HepG2 (cell line): Measurements from ENCODE around the gene ITPRIPL1. TPM values are rescaled to one million over a fixed set of nuclear protein-coding genes. Genes with fewer than 3 reads are reported as not detected.

Experiments
- ATAC-seq: fragments of 200-7000 bp; cut with Tn5 transposase; 3 replicates; pipeline ENCODE4 v1.9.1; 2020; ENCODE audit warnings: mild to moderate bottlenecking, moderate library complexity
- BruUV-seq: library from RNA; stranded (reverse); fragments of 400-500 nt; replicated peaks from 2 replicates; lab custom pipeline; 2021; lab: Mats Ljungman, UMichigan
- CTCF ChIA-PET: fragments of 300-600 bp; formaldehyde crosslinking; extraction: SDS; loops from one replicate; lab custom pipeline; 2021; ENCODE audit warnings: low total read pairs, inconsistent platforms, low intra/inter-chr PET ratio; lab: Yijun Ruan, JAX
- POLR2A ChIA-PET: fragments of 350-600 bp; sonication (Branson Sonifier 250); formaldehyde crosslinking; loops from one replicate; lab custom pipeline; 2020; ENCODE audit warnings: antibody characterized with exemption, inconsistent platforms; lab: Yijun Ruan, JAX
- DNase-seq: peaks from one replicate; pipeline ENCODE4 v3.0.0-alpha.2; 2015; ENCODE audit warnings: low spot score
- FAIRE-seq: peaks from 3 replicates; lab custom pipeline; 2011; peaks lifted over from hg19 to GRCh38; lab: Jason Lieb, UNC
- H2AFZ ChIP-seq: one replicate; pipeline ENCODE4 v1.6.1; 2011; ENCODE audit warnings: low read length, inconsistent platforms
- H3K27ac ChIP-seq: fragments of 300-600 bp; 3 replicates; pipeline ENCODE4 v1.8.0; 2011; ENCODE audit warnings: mixed run types, mild to moderate bottlenecking, mixed read lengths, low read length, inconsistent platforms; ENCODE audit not compliant: insufficient read depth; ENCODE audit errors: extremely low read length
- H3K27me3 ChIP-seq, 2 experiments: fragments of 200-600 bp in 1 of 2; 2 replicates in 1 of 2; 3 replicates in 1 of 2; pipeline versions ENCODE4 v1.6.0 to v1.8.0; 2011; ENCODE audit warnings: low read length in 2 of 2, mild to moderate bottlenecking in 2 of 2, moderate library complexity in 2 of 2, inconsistent platforms in 1 of 2; ENCODE audit not compliant: insufficient read depth in 2 of 2, control insufficient read depth in 1 of 2
- H3K36me3 ChIP-seq, 2 experiments: fragments of 200-600 bp in 1 of 2; replicated peaks in 1 of 2; 2 replicates in 1 of 2; 3 replicates in 1 of 2; pipeline versions ENCODE4 v1.5.1 to v1.8.0; 2011; ENCODE audit warnings: low read length in 2 of 2, inconsistent platforms in 1 of 2; ENCODE audit not compliant: insufficient read depth in 2 of 2, control insufficient read depth in 1 of 2
- H3K4me1 ChIP-seq: 2 replicates; pipeline ENCODE4 v1.5.1; 2012; ENCODE audit warnings: low read length, inconsistent platforms; ENCODE audit not compliant: insufficient read depth
- H3K4me2 ChIP-seq: 2 replicates; pipeline ENCODE4 v1.6.0; 2011; ENCODE audit warnings: low read depth, low read length, inconsistent platforms
- H3K4me3 ChIP-seq, 3 experiments: fragments of 200-600 bp in 1 of 3; sonication (generic), shearing (Covaris generic) in 1 of 3; replicated peaks in 1 of 3; 2 replicates each; pipeline ENCODE4 v1.5.1; 2011 to 2016; ENCODE audit warnings: low read length in 3 of 3, inconsistent platforms in 2 of 3, low read depth in 2 of 3, mild to moderate bottlenecking in 2 of 3, control low read depth in 1 of 3, mixed read lengths in 1 of 3; ENCODE audit not compliant: insufficient read depth in 1 of 3
- H3K79me2 ChIP-seq: one replicate; pipeline ENCODE4 v1.6.1; 2011; ENCODE audit warnings: low read length, inconsistent platforms; ENCODE audit not compliant: insufficient read depth
- H3K9ac ChIP-seq: 2 replicates; pipeline ENCODE4 v1.6.0; 2011; ENCODE audit warnings: mild to moderate bottlenecking, low read depth, low read length, inconsistent platforms; ENCODE audit not compliant: insufficient read depth
- H3K9me3 ChIP-seq: 2 replicates; pipeline ENCODE4 v1.5.1; 2012; ENCODE audit warnings: mild to moderate bottlenecking, low read length
- H4K20me1 ChIP-seq: 2 replicates; pipeline ENCODE4 v1.6.0; 2011; ENCODE audit warnings: inconsistent platforms, mild to moderate bottlenecking, low read length, moderate library complexity; ENCODE audit not compliant: insufficient read depth
- CAMTA2 ChIP-seq: sonication (generic); formaldehyde crosslinking; IDR thresholded peaks from 2 replicates; pipeline ENCODE4 v1.4.0; 2020; ENCODE audit warnings: mild to moderate bottlenecking, missing genetic modification reagents, borderline replicate concordance
- CBX5 ChIP-seq: sonication (generic); formaldehyde crosslinking; IDR thresholded peaks from 2 replicates; pipeline ENCODE4 v1.4.0; 2020; ENCODE audit warnings: missing genetic modification reagents, borderline replicate concordance
- CENPX ChIP-seq: sonication (generic); formaldehyde crosslinking; IDR thresholded peaks from 2 replicates; pipeline ENCODE4 v1.9.0; 2021; ENCODE audit warnings: mild to moderate bottlenecking, missing genetic modification reagents, moderate library complexity
- HDAC2 ChIP-seq: sonication (generic); formaldehyde crosslinking; IDR thresholded peaks from 2 replicates; pipeline ENCODE4 v1.4.0; 2020; ENCODE audit warnings: missing genetic modification reagents
- MTERF4 ChIP-seq: sonication (generic); formaldehyde crosslinking; IDR thresholded peaks from 2 replicates; pipeline ENCODE4 v1.8.0; 2023; ENCODE audit warnings: mild to moderate bottlenecking, missing genetic modification reagents
- NR2F1 ChIP-seq, 2 experiments: fragments of 450-650 bp in 1 of 2; formaldehyde crosslinking in 1 of 2; IDR thresholded peaks; 2 replicates each; pipeline versions ENCODE4 v1.5.0 to v1.6.1; 2016 to 2020; ENCODE audit warnings: mild to moderate bottlenecking in 1 of 2, missing compliant biosample characterization in 1 of 2, missing genetic modification reagents in 1 of 2, moderate library complexity in 1 of 2
- ZBTB44 ChIP-seq: sonication (generic); formaldehyde crosslinking; IDR thresholded peaks from 2 replicates; pipeline ENCODE4 v1.4.0; 2020; ENCODE audit warnings: missing genetic modification reagents
- ZNF607 ChIP-seq: sonication (generic); formaldehyde crosslinking; IDR thresholded peaks from 2 replicates; pipeline ENCODE4 v1.5.1; 2020; ENCODE audit warnings: missing genetic modification reagents, mild to moderate bottlenecking, borderline replicate concordance
- WGBS: methylation state at CpG from one replicate; pipeline ENCODE4 v1.1.6; 2017; ENCODE audit warnings: low lambda C conversion rate; 5-methylcytosine and 5-hydroxymethylcytosine counted together
- in situ Hi-C: cut with HindIII; loops from 2 replicates; pipeline ENCODE4 v1.10.0; 2017; ENCODE audit warnings: low pct_unique_long_range_greater_than_20kb; ENCODE audit not compliant: extremely low pct_ligation_motif_present
- intact Hi-C: fragments of 100-400 bp; cut with micrococcal nuclease; formaldehyde crosslinking; loops from one replicate; pipeline ENCODE4 v1.10.0; 2022; ENCODE audit not compliant: unreplicated experiment
- polyA plus RNA-seq, 8 experiments: library from polyadenylated mRNA; depleted of rRNA in 3 of 8; stranded (reverse) in 7 of 8; unstranded in 1 of 8; fragments of >200 nt; fragmentation: Illumina TruSeq in 4 of 8; extraction: Trizol in 4 of 8; gene quantifications; 2 replicates each; pipeline versions ENCODE4 v1.2.1 to v1.2.3, GENCODE V29; 2011 to 2016; ENCODE audit warnings: low read depth in 4 of 8, missing spikeins in 1 of 8, mixed read lengths in 1 of 8; ENCODE audit not compliant: insufficient read depth in 1 of 8
- total RNA-seq, 5 experiments: library from RNA; depleted of rRNA; stranded (reverse); fragments of >200 nt; fragmentation: Illumina TruSeq; extraction: Trizol; gene quantifications; 2 replicates each; pipeline ENCODE4 v1.2.3, GENCODE V29; 2016; ENCODE audit warnings: low read depth in 1 of 5

Gene ITPRIPL1
- total and polyA plus RNA-seq, 2 of the 13 experiments (the other 11 are each of a cell fraction or from before 2014, with no cell fraction given) = 4.3 to 11.7 TPM

GRCh38 chr2:96306370-96306769 is 18.7 kb upstream of the ITPRIPL1 start:
- peak overlapping the region; percentile 79 to 92 (median 91) for H3K4me3 ChIP-seq
- no peaks in the 10 kb centered on the region for H4K20me1 ChIP-seq
- FAIRE-seq (no peak), ATAC-seq (peak; percentile 2; the same call in 1 of the 3 replicates), DNase-seq (peak; percentile 16)
- ChIA-PET CTCF (interaction anchor here (1.4 kb wide), 1 partner anchor 202 kb away, joined by 4 read pairs; no protein-coding TSS in a partner anchor), POLR2A (interaction anchor here (0.6 to 4.0 kb wide), 15 partner anchors 10 to 124 kb away, joined by 3 to 45 read pairs (median 6); partner anchors contain the start of genes CIAO1, ITPRIPL1, NCAPH and STARD7)
- H3K4me2 ChIP-seq = peak overlapping the region; percentile 89
- H3K27me3 ChIP-seq = no peaks in the 10 kb centered on the region; a peak in 1 of 5 replicates
- intact Hi-C loops (no loop called here), in situ Hi-C loops (no loop called here)
- BruUV-seq = no TSS peak
- peak overlapping the region; percentile 8 for H2AFZ ChIP-seq
- TF ChIP-seq CAMTA2 (CRISPR knock-in tag) = no peak
- TF ChIP-seq NR2F1 (CRISPR knock-in tag; IDR thresholded peaks at IDR 0.05) = 0 out of 4 replicates have a peak, but pooled peaks of 1 of the 2 experiments have one; percentile 4
- 0 out of 2 replicates have a peak, but pooled peaks have one; percentile 3 for TF ChIP-seq CBX5 (CRISPR knock-in tag)
- TF ChIP-seq CENPX (CRISPR knock-in tag) = no peak
- TF ChIP-seq MTERF4 (CRISPR knock-in tag) = 0 out of 2 replicates have a peak, but pooled peaks have one; percentile 46
- peak; percentile 34; the same call in 1 of the 2 replicates for TF ChIP-seq HDAC2
- TF ChIP-seq ZNF607 (CRISPR knock-in tag) = peak; percentile 5; the same call in 1 of the 2 replicates
- no peak for TF ChIP-seq ZBTB44 (CRISPR knock-in tag)
- peaks cover 13 to 22% of the 10 kb centered on the region in 2 experiments for H3K36me3 ChIP-seq
- H3K79me2 ChIP-seq = peaks cover 42% of the 10 kb centered on the region
- 76% methylated on average over 3 of the region's 3 CpGs for WGBS
- peak overlapping the region; percentile 85 for H3K9ac ChIP-seq
- no peaks in the 10 kb centered on the region for H3K9me3 ChIP-seq
- peak overlapping the region; percentile 75 for H3K27ac ChIP-seq
- H3K4me1 ChIP-seq = peaks cover 37% of the 10 kb centered on the region
